Measurements from ENCODE around the gene CBLB. TPM values are rescaled to one million over a fixed set of nuclear protein-coding genes. Genes with fewer than 3 reads are reported as not detected.

CBLB gene
- total RNA-seq, 6 experiments from 2014 or later: 9.4 to 21.4 (median 18.2) TPM

- no peak for DNase-seq
- Histone ChIP-seq H3K4me3 (no peak overlapping the region), H3K9me3 (no peaks in the 10 kb centered on the region), H3K27ac (no peak overlapping the region), H3K27me3 (no peaks in the 10 kb centered on the region), H3K4me1 (no peaks in the 10 kb centered on the region), H3K36me3 (no peaks in the 10 kb centered on the region)
- no peak for TF ChIP-seq POLR2A (IDR thresholded peaks at IDR 0.05)
- TF ChIP-seq, protein P1, sequence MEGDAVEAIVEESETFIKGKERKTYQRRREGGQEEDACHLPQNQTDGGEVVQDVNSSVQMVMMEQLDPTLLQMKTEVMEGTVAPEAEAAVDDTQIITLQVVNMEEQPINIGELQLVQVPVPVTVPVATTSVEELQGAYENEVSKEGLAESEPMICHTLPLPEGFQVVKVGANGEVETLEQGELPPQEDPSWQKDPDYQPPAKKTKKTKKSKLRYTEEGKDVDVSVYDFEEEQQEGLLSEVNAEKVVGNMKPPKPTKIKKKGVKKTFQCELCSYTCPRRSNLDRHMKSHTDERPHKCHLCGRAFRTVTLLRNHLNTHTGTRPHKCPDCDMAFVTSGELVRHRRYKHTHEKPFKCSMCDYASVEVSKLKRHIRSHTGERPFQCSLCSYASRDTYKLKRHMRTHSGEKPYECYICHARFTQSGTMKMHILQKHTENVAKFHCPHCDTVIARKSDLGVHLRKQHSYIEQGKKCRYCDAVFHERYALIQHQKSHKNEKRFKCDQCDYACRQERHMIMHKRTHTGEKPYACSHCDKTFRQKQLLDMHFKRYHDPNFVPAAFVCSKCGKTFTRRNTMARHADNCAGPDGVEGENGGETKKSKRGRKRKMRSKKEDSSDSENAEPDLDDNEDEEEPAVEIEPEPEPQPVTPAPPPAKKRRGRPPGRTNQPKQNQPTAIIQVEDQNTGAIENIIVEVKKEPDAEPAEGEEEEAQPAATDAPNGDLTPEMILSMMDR (IDR thresholded peaks at IDR 0.05): no peak
- intact Hi-C loops (cut with DNase I): no loop called here
- no peak for ATAC-seq
- WGBS (ENCODE audit: insufficient coverage, low coverage, low lambda C conversion rate, missing lambda C conversion rate): 80% methylated on average over 1 of the region's 1 CpG
These were observed 22.3 kb upstream of the CBLB start for GRCh38 chr3:105891101-105891500.

DNA sequence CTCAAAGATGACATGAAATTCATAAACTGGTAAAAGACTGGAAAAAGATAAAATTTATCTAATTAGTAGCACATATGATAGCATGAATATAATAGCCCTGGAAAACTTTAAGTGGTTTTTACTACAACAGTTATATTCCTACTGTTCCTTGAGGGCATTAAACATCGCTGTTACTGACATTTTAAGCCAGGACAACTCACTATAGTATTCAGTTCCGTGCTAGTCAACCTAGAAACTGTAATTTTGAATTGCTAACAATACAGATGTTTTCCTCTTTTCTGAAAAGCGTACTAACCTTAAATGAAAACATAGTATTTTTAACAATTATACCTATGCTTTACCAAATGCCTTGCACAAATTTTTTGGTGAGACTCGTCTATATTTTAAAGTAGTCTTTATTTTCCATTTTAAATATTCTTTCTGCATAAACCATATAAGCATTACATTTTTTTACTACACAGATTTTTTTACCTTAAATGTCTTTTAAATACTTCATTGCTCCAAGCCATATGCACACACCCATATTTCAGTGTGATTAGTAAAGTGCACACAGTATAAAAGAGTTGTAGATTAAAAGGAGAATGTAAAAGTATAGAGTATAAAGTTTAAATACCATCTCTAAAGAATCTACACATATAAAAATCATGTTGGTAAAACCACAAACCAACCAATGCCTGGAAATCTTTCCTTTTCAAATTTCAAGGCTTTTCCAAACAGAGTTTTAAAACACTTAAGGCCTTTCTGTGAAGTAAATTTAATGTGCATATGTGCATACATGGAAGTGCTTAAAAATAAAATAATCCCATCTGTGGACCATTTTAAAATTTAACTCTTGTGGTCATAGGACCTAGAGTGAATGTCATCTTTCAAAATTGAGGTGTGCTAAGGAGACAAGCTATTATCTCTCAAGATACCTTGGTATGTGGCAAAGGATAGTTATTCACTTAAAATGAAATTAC lies 20.1 kb upstream of the CBLB start:
- Histone ChIP-seq H3K27me3 (no peaks in the 10 kb centered on the region), H3K27ac (no peak overlapping the region), H3K36me3 (no peaks in the 10 kb centered on the region), H3K9me3 (no peaks in the 10 kb centered on the region), H3K4me3 (no peak overlapping the region), H3K4me1 (no peaks in the 10 kb centered on the region)
- DNase-seq: no peak
- intact Hi-C loops (cut with DNase I): no loop called here
- ATAC-seq: no peak
- WGBS (ENCODE audit: insufficient coverage, low coverage, low lambda C conversion rate, missing lambda C conversion rate): 77% methylated on average over 4 of the region's 4 CpGs
- no peak for TF ChIP-seq POLR2A (IDR thresholded peaks at IDR 0.05)
- TF ChIP-seq, protein P1 (IDR thresholded peaks at IDR 0.05): no peak

- TF ChIP-seq POLR2A (IDR thresholded peaks at IDR 0.05): no peak
- H3K36me3 ChIP-seq: no peaks in the 10 kb centered on the region
- H3K27me3 ChIP-seq: no peaks in the 10 kb centered on the region
- no peak overlapping the region for H3K27ac ChIP-seq
- no peak for DNase-seq
- intact Hi-C loops (cut with DNase I): no loop called here
- ATAC-seq: peak; percentile 56 to 82 (median 72)
- WGBS (ENCODE audit: insufficient coverage, low coverage, low lambda C conversion rate, missing lambda C conversion rate): 36% methylated on average over 2 of the region's 2 CpGs
- no peaks in the 10 kb centered on the region for H3K9me3 ChIP-seq
- H3K4me3 ChIP-seq: no peak overlapping the region
- no peaks in the 10 kb centered on the region for H3K4me1 ChIP-seq
These were observed 16.4 kb upstream of the CBLB start for GRCh38 chr3:105885256-105885655.

GRCh38 chr3:105883798-105884377 lies 15.1 kb upstream of the CBLB start:
- Histone ChIP-seq H3K27me3 (no peaks in the 10 kb centered on the region), H3K9me3 (no peaks in the 10 kb centered on the region), H3K4me3 (no peak overlapping the region), H3K27ac (no peak overlapping the region), H3K4me1 (no peaks in the 10 kb centered on the region), H3K36me3 (no peaks in the 10 kb centered on the region)
- DNase-seq (no peak), ATAC-seq (no peak)
- no peak for TF ChIP-seq POLR2A (IDR thresholded peaks at IDR 0.05)
- TF ChIP-seq, protein P1 (IDR thresholded peaks at IDR 0.05): no peak
- intact Hi-C loops (cut with DNase I): no loop called here
- WGBS (ENCODE audit: insufficient coverage, low coverage, low lambda C conversion rate, missing lambda C conversion rate): 67% methylated on average over 1 of the region's 1 CpG

DNA sequence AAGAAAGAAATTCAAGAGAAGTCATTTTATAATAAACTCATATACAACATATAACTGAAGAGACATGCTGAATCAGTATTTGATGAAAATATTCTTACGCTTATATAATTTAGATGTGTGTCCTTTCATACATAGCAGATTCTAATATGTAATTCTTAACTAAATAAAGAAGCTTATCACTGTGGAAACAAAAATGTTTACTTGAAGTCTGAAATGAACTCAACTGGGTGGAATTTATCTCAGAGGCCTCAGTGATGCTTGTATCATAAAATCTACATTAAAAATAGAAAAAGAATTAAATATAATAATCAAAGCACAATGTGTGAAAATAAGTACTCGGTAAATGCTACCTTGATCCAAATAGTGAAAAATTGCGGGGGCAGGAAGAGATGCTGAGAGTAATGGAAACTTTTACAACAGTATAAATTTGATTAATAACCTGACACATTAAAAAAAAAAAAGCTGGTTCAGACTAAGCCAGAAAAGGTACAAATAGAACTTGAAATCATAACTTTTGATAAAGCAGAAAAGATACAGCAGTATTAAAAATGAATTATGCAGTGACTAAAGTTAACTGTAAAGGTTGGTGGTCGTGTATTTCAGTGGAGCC lies 12.0 kb upstream of the CBLB start:
- no peak for TF ChIP-seq POLR2A (IDR thresholded peaks at IDR 0.05)
- TF ChIP-seq, protein P1 (IDR thresholded peaks at IDR 0.05): no peak
- H3K27me3 ChIP-seq: no peaks in the 10 kb centered on the region
- no peaks in the 10 kb centered on the region for H3K9me3 ChIP-seq
- ATAC-seq (no peak), DNase-seq (no peak)
- no peak overlapping the region for H3K4me3 ChIP-seq
- 81% methylated on average over 4 of the region's 4 CpGs for WGBS (ENCODE audit: insufficient coverage, low coverage, low lambda C conversion rate, missing lambda C conversion rate)
- H3K27ac ChIP-seq: no peak overlapping the region
- no peaks in the 10 kb centered on the region for H3K36me3 ChIP-seq
- no peaks in the 10 kb centered on the region for H3K4me1 ChIP-seq
- intact Hi-C loops (cut with DNase I): no loop called here

All from right lobe of liver (tissue), 6 donors.